Mucosa of stomach (tissue), 1 donor: ENCODE results near the gene YOD1.
A peak's percentile ranks its signal among the peaks of the same experiment; 100 is the strongest.

ENCODE experiments used
- H3K27me3 ChIP-seq: one replicate; pipeline ENCODE4 v1.7.0; 2013; ENCODE audit warnings: mild to moderate bottlenecking, low read length; ENCODE audit not compliant: control insufficient read depth, insufficient read depth
- H3K36me3 ChIP-seq: one replicate; pipeline ENCODE4 v1.7.0; 2013; ENCODE audit warnings: low read length; ENCODE audit not compliant: control insufficient read depth, insufficient read depth
- H3K4me1 ChIP-seq: one replicate; pipeline ENCODE4 v1.7.0; 2013; ENCODE audit warnings: mild to moderate bottlenecking, low read length; ENCODE audit not compliant: control insufficient read depth, insufficient read depth
- H3K4me3 ChIP-seq: one replicate; pipeline ENCODE4 v1.7.0; 2013; ENCODE audit warnings: low read length
- H3K9ac ChIP-seq: one replicate; pipeline ENCODE4 v1.7.0; 2013; ENCODE audit warnings: mild to moderate bottlenecking, low read length, moderate library complexity
- H3K9me3 ChIP-seq: one replicate; pipeline ENCODE4 v1.7.0; 2013; ENCODE audit warnings: mild to moderate bottlenecking, low read length, moderate library complexity; ENCODE audit not compliant: control insufficient read depth
- donor health status: Pancreatic carcinoma.

The YOD1 gene

GRCh38 chr1:207028884-207029650 lies 21.9 kb downstream of the YOD1 start:
- H3K4me3 ChIP-seq = peak overlapping the region; percentile 43
- H3K9ac ChIP-seq = peak overlapping the region; percentile 96
- H3K9me3 ChIP-seq = no peaks in the 10 kb centered on the region
- peaks cover 60% of the 10 kb centered on the region for H3K4me1 ChIP-seq
- peaks cover 13% of the 10 kb centered on the region for H3K36me3 ChIP-seq
- no peaks in the 10 kb centered on the region for H3K27me3 ChIP-seq

GRCh38 chr1:207027921-207028320 lies 23.1 kb downstream of the YOD1 start:
- Histone ChIP-seq H3K36me3 (peaks cover 17% of the 10 kb centered on the region), H3K27me3 (no peaks in the 10 kb centered on the region), H3K4me3 (peak overlapping the region; percentile 0), H3K4me1 (peaks cover 60% of the 10 kb centered on the region), H3K9ac (peak overlapping the region; percentile 79), H3K9me3 (no peaks in the 10 kb centered on the region)

DNA sequence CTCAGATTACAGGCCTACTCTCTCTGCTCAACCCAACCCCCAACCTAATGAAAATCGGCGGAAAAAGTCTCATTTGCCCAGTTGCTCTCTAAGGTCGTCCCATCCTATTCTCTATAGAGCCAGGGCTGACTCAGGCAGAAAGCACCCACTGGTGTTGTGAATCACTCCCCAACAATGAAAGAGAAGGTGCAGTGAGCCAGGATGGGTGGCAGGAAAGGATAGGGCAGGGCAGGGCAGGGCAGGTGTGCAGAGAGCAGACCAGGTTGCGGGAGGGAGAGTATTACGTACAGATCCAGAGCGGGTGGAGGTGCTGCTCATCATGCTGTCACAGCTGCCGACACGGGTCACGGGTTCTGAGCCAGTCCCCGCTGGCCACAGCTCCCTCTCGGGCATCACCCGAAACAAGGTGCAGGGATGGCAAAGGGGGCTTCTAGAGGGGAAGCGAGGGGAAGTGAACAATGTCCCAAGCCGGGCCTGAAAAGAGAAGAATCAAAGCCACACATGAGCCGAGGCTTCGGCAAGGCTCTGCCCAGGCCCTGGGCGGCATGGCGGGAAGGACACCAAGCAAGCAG lies 23.7 kb downstream of the YOD1 start:
- Histone ChIP-seq H3K36me3 (peaks cover 17% of the 10 kb centered on the region), H3K27me3 (no peaks in the 10 kb centered on the region), H3K9ac (peak overlapping the region; percentile 79), H3K4me1 (peaks cover 66% of the 10 kb centered on the region), H3K4me3 (no peak overlapping the region), H3K9me3 (no peaks in the 10 kb centered on the region)

GRCh38 chr1:207026104-207026534 lies 24.9 kb downstream of the YOD1 start:
- peaks cover 19% of the 10 kb centered on the region for H3K36me3 ChIP-seq
- H3K4me1 ChIP-seq = peaks cover 78% of the 10 kb centered on the region
- H3K27me3 ChIP-seq = no peaks in the 10 kb centered on the region
- no peak overlapping the region for H3K4me3 ChIP-seq
- peak overlapping the region; percentile 79 for H3K9ac ChIP-seq
- no peaks in the 10 kb centered on the region for H3K9me3 ChIP-seq

DNA sequence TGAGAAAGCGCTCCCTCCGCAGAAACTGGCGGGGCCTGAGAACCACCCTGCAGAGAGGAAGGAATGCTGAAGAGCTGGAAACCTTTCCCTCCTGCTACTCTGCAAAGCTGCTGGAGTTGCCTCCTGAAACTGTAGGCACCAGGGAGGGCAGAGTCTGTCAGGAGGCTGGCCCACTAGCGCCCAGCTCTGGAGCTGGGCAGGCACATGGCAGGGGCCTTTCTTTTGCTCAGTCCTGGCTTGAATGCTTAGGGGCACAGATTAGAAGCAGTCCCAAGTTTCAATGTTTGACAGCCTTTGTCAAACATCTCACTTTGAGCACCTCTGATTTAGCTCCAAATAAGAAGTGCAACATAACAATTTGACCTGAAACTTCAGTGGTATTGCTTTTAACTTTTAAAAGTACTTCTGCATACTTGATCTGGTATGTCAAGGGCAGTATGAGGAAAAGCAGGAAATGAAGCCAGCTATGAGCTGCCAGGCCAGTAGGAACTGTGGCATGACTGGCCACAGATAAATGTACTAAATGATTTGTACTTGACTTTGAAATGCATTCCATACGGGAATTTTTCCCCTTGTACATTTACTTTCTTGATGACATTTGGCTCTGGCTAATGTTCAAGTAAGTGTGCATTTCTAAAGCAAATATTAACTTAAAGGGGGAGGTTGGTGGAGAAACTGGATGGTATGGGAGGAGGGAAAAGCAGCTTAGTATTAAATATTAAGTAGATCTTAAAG lies 25.7 kb downstream of the YOD1 start:
- Histone ChIP-seq H3K36me3 (peaks cover 16% of the 10 kb centered on the region), H3K9me3 (no peaks in the 10 kb centered on the region), H3K9ac (peak overlapping the region; percentile 79), H3K4me3 (no peak overlapping the region), H3K27me3 (no peaks in the 10 kb centered on the region), H3K4me1 (peaks cover 86% of the 10 kb centered on the region)

GRCh38 chr1:207024202-207025145 lies 26.5 kb downstream of the YOD1 start:
- Histone ChIP-seq H3K9ac (peak overlapping the region; percentile 79), H3K4me1 (peaks cover 92% of the 10 kb centered on the region), H3K36me3 (peaks cover 16% of the 10 kb centered on the region), H3K4me3 (no peak overlapping the region), H3K27me3 (no peaks in the 10 kb centered on the region), H3K9me3 (no peaks in the 10 kb centered on the region)

GRCh38 chr1:207022996-207023679 lies 27.9 kb downstream of the YOD1 start:
- no peaks in the 10 kb centered on the region for H3K9me3 ChIP-seq
- H3K27me3 ChIP-seq = no peaks in the 10 kb centered on the region
- peaks cover 16% of the 10 kb centered on the region for H3K36me3 ChIP-seq
- peak overlapping the region; percentile 77 for H3K9ac ChIP-seq
- peaks cover 94% of the 10 kb centered on the region for H3K4me1 ChIP-seq
- H3K4me3 ChIP-seq = no peak overlapping the region

GRCh38 chr1:207021876-207022596 lies 29.0 kb downstream of the YOD1 start:
- H3K9me3 ChIP-seq = no peaks in the 10 kb centered on the region
- H3K27me3 ChIP-seq = no peaks in the 10 kb centered on the region
- H3K4me3 ChIP-seq = no peak overlapping the region
- H3K36me3 ChIP-seq = peaks cover 12% of the 10 kb centered on the region
- peaks cover 94% of the 10 kb centered on the region for H3K4me1 ChIP-seq
- H3K9ac ChIP-seq = peak overlapping the region; percentile 77

DNA sequence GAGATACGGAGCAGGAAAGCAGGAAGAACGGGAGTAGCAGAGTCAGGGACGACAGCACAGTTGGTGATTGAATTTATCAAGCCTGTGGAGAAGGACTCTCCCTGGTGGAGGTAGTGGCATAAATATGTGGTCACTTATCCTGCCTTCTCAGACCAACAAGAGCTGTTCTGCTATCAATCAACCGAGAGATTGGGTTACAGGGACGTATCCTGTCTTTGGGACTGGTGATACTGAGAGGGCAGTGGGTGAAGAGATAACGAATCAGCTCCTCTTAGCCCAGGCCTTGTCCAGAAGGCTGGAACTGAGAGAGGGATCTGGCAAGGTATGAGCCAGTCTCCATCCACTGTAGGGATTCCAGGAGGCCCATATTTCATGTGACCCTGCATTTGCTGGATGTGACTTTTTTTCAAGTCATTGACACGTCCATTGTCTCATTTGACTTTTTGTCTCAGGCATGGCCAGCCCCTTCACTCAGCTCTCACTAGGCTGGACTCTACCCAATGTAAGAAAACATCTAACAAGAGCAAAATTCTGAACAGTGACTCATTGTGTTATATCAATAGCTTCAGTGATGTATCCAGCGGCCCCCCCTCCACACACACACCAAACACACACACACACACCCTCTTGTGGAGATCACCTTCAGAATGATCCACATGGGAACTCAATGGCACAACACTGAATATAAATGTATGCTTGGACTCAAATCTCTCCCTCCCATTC lies 29.7 kb downstream of the YOD1 start:
- Histone ChIP-seq H3K27me3 (no peaks in the 10 kb centered on the region), H3K36me3 (peaks cover 12% of the 10 kb centered on the region), H3K9me3 (no peaks in the 10 kb centered on the region), H3K9ac (peak overlapping the region; percentile 77), H3K4me1 (peaks cover 87% of the 10 kb centered on the region), H3K4me3 (no peak overlapping the region)

- peaks cover 81% of the 10 kb centered on the region for H3K4me1 ChIP-seq
- H3K9ac ChIP-seq = peak overlapping the region; percentile 77
- H3K27me3 ChIP-seq = no peaks in the 10 kb centered on the region
Observed at GRCh38 chr1:207020709-207021107, 30.3 kb downstream of the YOD1 start.

More at GRCh38 chr1:207020709-207021107, 30.3 kb downstream of the YOD1 start:
- H3K9me3 ChIP-seq = no peaks in the 10 kb centered on the region
- H3K36me3 ChIP-seq = peaks cover 12% of the 10 kb centered on the region
- H3K4me3 ChIP-seq = no peak overlapping the region
